ENCODE measurements around the gene WEE2. TPM values are rescaled to one million over a fixed set of nuclear protein-coding genes. Genes with fewer than 3 reads are reported as not detected.
A peak's percentile ranks its signal among the peaks of the same experiment; 100 is the strongest.

The WEE2 gene
- total RNA-seq, 1 experiment from 2014 or later = 0.76 TPM

- Histone ChIP-seq H3K4me3 (ENCODE audit: insufficient read depth, low read depth, low read length) (no peak overlapping the region), H3K36me3 (replicated peaks; ENCODE audit: control insufficient read depth, insufficient read depth, low read length) (no peaks in the 10 kb centered on the region), H3K27me3 (ENCODE audit: control insufficient read depth, insufficient read depth, low read length) (no peaks in the 10 kb centered on the region)
- DNase-seq = no peak
Measured at GRCh38 chr7:141714571-141714970, 6.4 kb downstream of the WEE2 start.

GRCh38 chr7:141715018-141715417, 6.9 kb downstream of the WEE2 start:
- Histone ChIP-seq H3K4me3 (ENCODE audit: insufficient read depth, low read depth, low read length) (no peak overlapping the region), H3K27me3 (ENCODE audit: control insufficient read depth, insufficient read depth, low read length) (no peaks in the 10 kb centered on the region), H3K36me3 (replicated peaks; ENCODE audit: control insufficient read depth, insufficient read depth, low read length) (no peaks in the 10 kb centered on the region)
- no peak for DNase-seq

- DNase-seq = peak; percentile 16
Measured at GRCh38 chr7:141715794-141716689, 7.9 kb downstream of the WEE2 start.

GRCh38 chr7:141717450-141717849, 9.3 kb downstream of the WEE2 start:
- Histone ChIP-seq H3K4me3 (ENCODE audit: insufficient read depth, low read depth, low read length) (no peak overlapping the region), H3K27me3 (ENCODE audit: control insufficient read depth, insufficient read depth, low read length) (no peaks in the 10 kb centered on the region), H3K36me3 (replicated peaks; ENCODE audit: control insufficient read depth, insufficient read depth, low read length) (no peaks in the 10 kb centered on the region)
- no peak for DNase-seq

More at GRCh38 chr7:141715794-141716689, 7.9 kb downstream of the WEE2 start:
- Histone ChIP-seq H3K36me3 (replicated peaks; ENCODE audit: control insufficient read depth, insufficient read depth, low read length) (no peaks in the 10 kb centered on the region), H3K4me3 (ENCODE audit: insufficient read depth, low read depth, low read length) (peak overlapping the region; percentile 1; the same call in 1 of the 2 replicates), H3K27me3 (ENCODE audit: control insufficient read depth, insufficient read depth, low read length) (no peaks in the 10 kb centered on the region)

GRCh38 chr7:141722529-141722928, 14.4 kb downstream of the WEE2 start:
- H3K4me3 ChIP-seq (ENCODE audit: insufficient read depth, low read depth, low read length) = no peak overlapping the region
- no peaks in the 10 kb centered on the region for H3K36me3 ChIP-seq (replicated peaks; ENCODE audit: control insufficient read depth, insufficient read depth, low read length)
- no peak for DNase-seq
- no peaks in the 10 kb centered on the region for H3K27me3 ChIP-seq (ENCODE audit: control insufficient read depth, insufficient read depth, low read length)

GRCh38 chr7:141729020-141729419, 20.9 kb downstream of the WEE2 start:
- H3K4me3 ChIP-seq (ENCODE audit: insufficient read depth, low read depth, low read length) = no peak overlapping the region
- DNase-seq = no peak
- H3K36me3 ChIP-seq (replicated peaks; ENCODE audit: control insufficient read depth, insufficient read depth, low read length) = no peaks in the 10 kb centered on the region
- H3K27me3 ChIP-seq (ENCODE audit: control insufficient read depth, insufficient read depth, low read length) = no peaks in the 10 kb centered on the region

GRCh38 chr7:141731476-141732149, 23.5 kb downstream of the WEE2 start:
- no peak for DNase-seq

GRCh38 chr7:141737118-141737835, 29.1 kb downstream of the WEE2 start:
- H3K36me3 ChIP-seq (replicated peaks; ENCODE audit: control insufficient read depth, insufficient read depth, low read length) = peaks cover 17% of the 10 kb centered on the region
- peak overlapping the region; percentile 82 for H3K4me3 ChIP-seq (ENCODE audit: insufficient read depth, low read depth, low read length)

More at GRCh38 chr7:141731476-141732149, 23.5 kb downstream of the WEE2 start:
- H3K27me3 ChIP-seq (ENCODE audit: control insufficient read depth, insufficient read depth, low read length) = no peaks in the 10 kb centered on the region
- H3K36me3 ChIP-seq (replicated peaks; ENCODE audit: control insufficient read depth, insufficient read depth, low read length) = no peaks in the 10 kb centered on the region
- H3K4me3 ChIP-seq (ENCODE audit: insufficient read depth, low read depth, low read length) = no peak overlapping the region

GRCh38 chr7:141737836-141738591, 29.9 kb downstream of the WEE2 start, which contains the start of gene SSBP1:
Gene SSBP1 (plus strand): TSS chr7:141738358. CDS start chr7:141739167, 809 bp downstream.
- Histone ChIP-seq H3K27me3 (ENCODE audit: control insufficient read depth, insufficient read depth, low read length) (no peaks in the 10 kb centered on the region), H3K4me3 (ENCODE audit: insufficient read depth, low read depth, low read length) (peak within 1 kb of the TSS; percentile 82), H3K36me3 (replicated peaks; ENCODE audit: control insufficient read depth, insufficient read depth, low read length) (peaks cover 21% of the 10 kb centered on the region)
- DNase-seq = peak; percentile 83

More at GRCh38 chr7:141737118-141737835, 29.1 kb downstream of the WEE2 start:
- DNase-seq = no peak
- H3K27me3 ChIP-seq (ENCODE audit: control insufficient read depth, insufficient read depth, low read length) = no peaks in the 10 kb centered on the region

- peak overlapping the region; percentile 82 for H3K4me3 ChIP-seq (ENCODE audit: insufficient read depth, low read depth, low read length)
- peak; percentile 72 for DNase-seq
- H3K36me3 ChIP-seq (replicated peaks; ENCODE audit: control insufficient read depth, insufficient read depth, low read length) = peaks cover 26% of the 10 kb centered on the region
- no peaks in the 10 kb centered on the region for H3K27me3 ChIP-seq (ENCODE audit: control insufficient read depth, insufficient read depth, low read length)
Measured at GRCh38 chr7:141738592-141739013, 30.4 kb downstream of the WEE2 start.

GRCh38 chr7:141739250-141739649, 31.1 kb downstream of the WEE2 start:
- Histone ChIP-seq H3K4me3 (ENCODE audit: insufficient read depth, low read depth, low read length) (peak overlapping the region; percentile 82), H3K27me3 (ENCODE audit: control insufficient read depth, insufficient read depth, low read length) (no peaks in the 10 kb centered on the region), H3K36me3 (replicated peaks; ENCODE audit: control insufficient read depth, insufficient read depth, low read length) (peaks cover 32% of the 10 kb centered on the region)
- DNase-seq = no peak

GRCh38 chr7:141742229-141742628, 34.1 kb downstream of the WEE2 start:
- Histone ChIP-seq H3K36me3 (replicated peaks; ENCODE audit: control insufficient read depth, insufficient read depth, low read length) (peaks cover 35% of the 10 kb centered on the region), H3K27me3 (ENCODE audit: control insufficient read depth, insufficient read depth, low read length) (no peaks in the 10 kb centered on the region), H3K4me3 (ENCODE audit: insufficient read depth, low read depth, low read length) (no peak overlapping the region)
- DNase-seq = no peak

- H3K27me3 ChIP-seq (ENCODE audit: control insufficient read depth, insufficient read depth, low read length) = no peaks in the 10 kb centered on the region
- no peak overlapping the region for H3K4me3 ChIP-seq (ENCODE audit: insufficient read depth, low read depth, low read length)
- DNase-seq = no peak
- peaks cover 38% of the 10 kb centered on the region for H3K36me3 ChIP-seq (replicated peaks; ENCODE audit: control insufficient read depth, insufficient read depth, low read length)
Measured at GRCh38 chr7:141744131-141744530, 36.0 kb downstream of the WEE2 start.

GRCh38 chr7:141748396-141748795, 40.2 kb downstream of the WEE2 start:
- DNase-seq = no peak

More at GRCh38 chr7:141748396-141748795, 40.2 kb downstream of the WEE2 start:
- H3K27me3 ChIP-seq (ENCODE audit: control insufficient read depth, insufficient read depth, low read length) = no peaks in the 10 kb centered on the region
- H3K4me3 ChIP-seq (ENCODE audit: insufficient read depth, low read depth, low read length) = no peak overlapping the region
- H3K36me3 ChIP-seq (replicated peaks; ENCODE audit: control insufficient read depth, insufficient read depth, low read length) = peaks cover 30% of the 10 kb centered on the region
